Pancreas (tissue), 10 donors: ENCODE measurements around the gene CHAC1. TPM values are rescaled to one million over a fixed set of nuclear protein-coding genes. Genes with fewer than 3 reads are reported as not detected.

ENCODE experiments used
- ATAC-seq, 4 donors: fragments of 200-7000 bp; cut with Tn5 transposase; one replicate each; pipeline versions ENCODE4 v1.8.0 to v1.9.1; 2020; ENCODE audit warnings: mild to moderate bottlenecking in 4 of 4, moderate library complexity in 4 of 4
- DNase-seq, 6 donors: peaks; one replicate each; pipeline ENCODE4 v3.0.0-alpha.2; 2020
- FAIRE-seq: peaks from 2 replicates; lab custom pipeline; 2012; peaks lifted over from hg19 to GRCh38; lab: Jason Lieb, UNC
- H3K27ac ChIP-seq, 4 donors: fragments of 200-600 bp; sonication (generic); 1 replicate in 3 of 4; 2 replicates in 1 of 4; pipeline versions ENCODE4 v1.5.0 to v1.8.0; 2020
- H3K27me3 ChIP-seq, 4 donors: fragments of 200-600 bp; one replicate each; pipeline ENCODE4 v1.8.0; 2021
- H3K36me3 ChIP-seq, 3 donors: fragments of 200-600 bp; sonication (generic) in 1 of 3; one replicate each; pipeline versions ENCODE4 v1.5.0 to v1.8.0; 2020 to 2021
- H3K4me1 ChIP-seq, 3 donors: fragments of 200-600 bp; one replicate each; pipeline ENCODE4 v1.8.0; 2021
- H3K4me3 ChIP-seq, 4 donors: fragments of 200-600 bp; sonication (generic) in 2 of 4; one replicate each; pipeline versions ENCODE4 v1.5.0 to v1.8.0; 2020 to 2021
- H3K9me3 ChIP-seq, 4 donors: fragments of 200-600 bp; one replicate each; pipeline ENCODE4 v1.8.0; 2021
- WGBS, 2 donors: extraction: QIAGEN DNeasy Blood & Tissue Kit; methylation state at CpG; one replicate each; pipeline ENCODE4 v1.1.7; 2013; 5-methylcytosine and 5-hydroxymethylcytosine counted together
- intact Hi-C, 3 donors: fragments of 100-400 bp; cut with DNase I; formaldehyde crosslinking; loops; one replicate each; pipeline versions ENCODE4 v1.11.1 to v1.14.2; 2022
- polyA plus RNA-seq, 2 donors: library from polyadenylated mRNA; stranded (reverse); fragments of 200-250 nt; gene quantifications; one replicate each; pipeline ENCODE4 v1.2.3, GENCODE V29; 2013
- total RNA-seq, 6 donors: library from RNA; stranded (reverse); fragmentation: NEBNext Ultra II Directional in 4 of 6; extraction: Animal tissue kit (Norgen Biotek cat#: 25700) in 4 of 6; gene quantifications; one replicate each; pipeline versions ENCODE4 v1.2.1 to v1.2.4, GENCODE V29; 2021 to 2023
- TF ChIP-seq, protein P1 (sequence below), 4 donors: fragments of 200-600 bp; sonication (generic) in 3 of 4; IDR thresholded peaks; one replicate each; pipeline versions ENCODE4 v1.5.0 to v1.8.0; 2021; ENCODE audit warnings: antibody characterized with exemption in 4 of 4
- donor health status: healthy with polysubstance abuse.
- donor health status: DM: no; HTN: no; CAD: no; lungs with moderate emphysema.
- donor health status: DM: no; HTN: no; CAD: no.
- donor health status: control.
- donor health status: control.
- donor health status: Bipolar disorder and iron deficiency.
- donor health status: DM: yes; HTN: yes; CAD: no.
- donor health status: DM: no; HTN: no; CAD: no.
- donor health status: DM: no; HTN: no; CAD: no.
- donor health status: DM: yes; HTN: yes; CAD: no.

The CHAC1 gene
- total and polyA plus RNA-seq, 8 donors: 0.40 to 90.5 (median 2.3) TPM

DNA sequence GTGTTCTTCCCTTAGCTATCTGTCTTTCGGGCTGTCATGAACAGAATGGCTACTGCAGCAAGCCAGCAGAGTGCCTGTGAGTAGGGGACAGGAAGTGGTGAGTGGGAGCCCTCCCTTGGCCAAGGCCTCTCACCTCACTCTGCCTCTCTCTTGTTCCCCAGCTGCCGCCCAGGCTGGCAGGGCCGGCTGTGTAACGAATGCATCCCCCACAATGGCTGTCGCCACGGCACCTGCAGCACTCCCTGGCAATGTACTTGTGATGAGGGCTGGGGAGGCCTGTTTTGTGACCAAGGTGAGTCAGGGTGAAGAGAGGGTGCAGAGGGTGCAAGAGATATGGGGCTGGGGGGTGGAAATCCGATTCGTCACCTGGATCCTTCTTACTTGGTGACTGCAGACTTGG is 21.1 kb upstream of the CHAC1 start:
- Histone ChIP-seq H3K36me3 (no peaks in the 10 kb centered on the region), H3K27ac (no peak overlapping the region), H3K4me1 (peaks cover 15 to 31% (median 27%) of the 10 kb centered on the region in 3 donors), H3K27me3 (peaks cover 0 to 8% (median 2%) of the 10 kb centered on the region in 4 donors), H3K9me3 (no peaks in the 10 kb centered on the region), H3K4me3 (peak overlapping the region in 1 of 4 donors; percentile 52)
- TF ChIP-seq, protein P1, sequence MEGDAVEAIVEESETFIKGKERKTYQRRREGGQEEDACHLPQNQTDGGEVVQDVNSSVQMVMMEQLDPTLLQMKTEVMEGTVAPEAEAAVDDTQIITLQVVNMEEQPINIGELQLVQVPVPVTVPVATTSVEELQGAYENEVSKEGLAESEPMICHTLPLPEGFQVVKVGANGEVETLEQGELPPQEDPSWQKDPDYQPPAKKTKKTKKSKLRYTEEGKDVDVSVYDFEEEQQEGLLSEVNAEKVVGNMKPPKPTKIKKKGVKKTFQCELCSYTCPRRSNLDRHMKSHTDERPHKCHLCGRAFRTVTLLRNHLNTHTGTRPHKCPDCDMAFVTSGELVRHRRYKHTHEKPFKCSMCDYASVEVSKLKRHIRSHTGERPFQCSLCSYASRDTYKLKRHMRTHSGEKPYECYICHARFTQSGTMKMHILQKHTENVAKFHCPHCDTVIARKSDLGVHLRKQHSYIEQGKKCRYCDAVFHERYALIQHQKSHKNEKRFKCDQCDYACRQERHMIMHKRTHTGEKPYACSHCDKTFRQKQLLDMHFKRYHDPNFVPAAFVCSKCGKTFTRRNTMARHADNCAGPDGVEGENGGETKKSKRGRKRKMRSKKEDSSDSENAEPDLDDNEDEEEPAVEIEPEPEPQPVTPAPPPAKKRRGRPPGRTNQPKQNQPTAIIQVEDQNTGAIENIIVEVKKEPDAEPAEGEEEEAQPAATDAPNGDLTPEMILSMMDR (IDR thresholded peaks at IDR 0.05): no peak
- intact Hi-C loops: no loop called here
- ATAC-seq (no peak), DNase-seq (peak in 2 of 6 donors; percentile 46 to 58), FAIRE-seq (no peak)
- 70 to 82% methylated on average over 8 of the region's 8 CpGs for WGBS, 2 donors

DNA sequence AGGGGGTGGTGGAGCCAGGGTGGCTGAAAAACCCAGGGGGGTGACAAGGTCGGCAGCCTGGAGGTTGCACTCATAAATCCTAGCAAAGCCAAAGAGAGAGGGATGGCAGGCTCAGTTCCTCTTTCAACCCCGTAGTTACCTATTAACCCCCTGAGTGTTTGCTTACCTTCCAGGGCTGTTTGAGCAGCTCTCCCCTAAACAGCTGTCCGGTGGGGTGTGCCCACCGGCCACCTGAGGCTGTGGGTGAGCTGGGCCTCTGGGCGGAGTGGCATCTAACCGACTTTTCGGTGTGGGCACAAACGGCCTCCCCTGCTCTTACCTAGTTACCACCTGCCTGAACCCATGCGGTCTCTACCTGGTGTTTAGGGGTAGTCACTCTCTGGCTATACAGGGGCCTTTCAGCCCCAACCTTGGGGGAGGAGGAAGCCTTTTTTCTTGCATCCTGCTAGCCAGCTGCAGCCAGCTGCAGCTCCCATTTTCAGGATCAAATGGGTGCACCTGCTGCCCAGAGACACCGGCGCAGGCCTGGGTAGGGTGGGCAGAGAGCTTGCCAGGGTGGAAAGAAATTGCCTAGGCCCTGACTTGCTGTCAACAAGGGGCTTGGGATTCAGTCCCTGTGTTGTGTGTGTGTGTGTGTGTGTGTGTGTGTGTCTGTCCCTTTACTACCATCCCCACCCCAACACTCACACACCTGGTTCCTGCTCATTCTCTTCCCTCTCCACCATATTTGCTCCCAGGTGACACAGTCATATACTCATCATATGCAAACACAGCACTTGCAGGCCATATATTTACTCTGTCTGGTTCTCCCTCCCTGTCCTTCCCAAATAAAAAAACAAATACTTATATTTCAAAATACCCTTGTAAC is 20.4 kb upstream of the CHAC1 start:
- Histone ChIP-seq H3K36me3 (no peaks in the 10 kb centered on the region), H3K4me1 (peaks cover 15 to 25% (median 23%) of the 10 kb centered on the region in 3 donors), H3K27me3 (peaks cover 0 to 7% (median 0%) of the 10 kb centered on the region in 4 donors), H3K4me3 (peak overlapping the region in 1 of 4 donors; percentile 52), H3K9me3 (no peaks in the 10 kb centered on the region), H3K27ac (no peak overlapping the region)
- intact Hi-C loops: no loop called here
- ATAC-seq (peak in 1 of 4 donors; percentile 27), DNase-seq (peak in 1 of 6 donors; percentile 36), FAIRE-seq (no peak)
- 54 to 59% methylated on average over 11 of the region's 11 CpGs for WGBS, 2 donors
- TF ChIP-seq, protein P1 (IDR thresholded peaks at IDR 0.05): no peak

DNA sequence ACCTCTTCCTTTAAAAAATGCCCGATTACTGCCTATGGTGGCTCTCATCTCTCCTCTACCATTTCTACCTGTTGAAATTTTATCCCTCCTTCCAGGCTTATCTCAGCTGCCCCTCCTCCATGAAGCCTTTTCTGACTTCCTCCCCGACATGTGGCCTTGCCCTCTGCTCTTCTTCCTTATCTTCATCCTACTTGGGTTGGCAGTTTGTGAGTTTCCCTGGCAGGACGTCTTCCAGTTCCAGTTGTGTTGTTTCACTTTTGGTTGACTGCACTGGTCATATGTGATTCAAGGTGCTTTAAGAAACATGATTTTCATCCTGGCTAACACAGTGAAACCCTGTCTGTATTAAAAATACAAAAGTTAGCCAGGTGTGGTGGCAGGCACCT is 19.8 kb upstream of the CHAC1 start:
- Histone ChIP-seq H3K9me3 (no peaks in the 10 kb centered on the region), H3K27ac (no peak overlapping the region), H3K4me1 (peaks cover 9 to 20% (median 19%) of the 10 kb centered on the region in 3 donors), H3K36me3 (no peaks in the 10 kb centered on the region), H3K27me3 (peaks cover 0 to under 1% (median 0%) of the 10 kb centered on the region in 4 donors), H3K4me3 (no peak overlapping the region)
- no peak for FAIRE-seq
- no peak for ATAC-seq
- 59 to 82% methylated on average over 3 of the region's 3 CpGs for WGBS, 2 donors
- no peak for DNase-seq
- TF ChIP-seq, protein P1 (IDR thresholded peaks at IDR 0.05): no peak
- intact Hi-C loops: no loop called here

DNA sequence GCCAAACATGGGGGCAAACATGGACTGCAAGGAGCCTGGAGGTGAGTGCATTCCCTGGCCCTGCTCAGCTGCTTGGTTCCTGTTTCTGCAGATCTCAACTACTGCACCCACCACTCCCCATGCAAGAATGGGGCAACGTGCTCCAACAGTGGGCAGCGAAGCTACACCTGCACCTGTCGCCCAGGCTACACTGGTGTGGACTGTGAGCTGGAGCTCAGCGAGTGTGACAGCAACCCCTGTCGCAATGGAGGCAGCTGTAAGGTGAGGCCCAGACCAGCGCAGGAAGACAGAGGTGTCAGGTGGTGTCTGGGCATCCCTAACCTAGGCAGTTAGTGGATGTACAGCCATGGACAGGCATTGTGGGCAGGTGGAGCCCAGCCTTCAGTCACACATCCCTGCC is 18.8 kb upstream of the CHAC1 start:
- H3K27me3 ChIP-seq: no peaks in the 10 kb centered on the region
- no peaks in the 10 kb centered on the region for H3K36me3 ChIP-seq
- 88 to 93% methylated on average over 6 of the region's 6 CpGs for WGBS, 2 donors
- intact Hi-C loops: no loop called here
- no peaks in the 10 kb centered on the region for H3K9me3 ChIP-seq
- H3K27ac ChIP-seq: no peak overlapping the region
- no peak overlapping the region for H3K4me3 ChIP-seq
- DNase-seq: peak in 1 of 6 donors; percentile 33
- no peak for ATAC-seq
- peaks cover 8 to 14% (median 11%) of the 10 kb centered on the region in 3 donors for H3K4me1 ChIP-seq
- no peak for FAIRE-seq
- TF ChIP-seq, protein P1 (IDR thresholded peaks at IDR 0.05): no peak
